NCI-H1092 treated with DMSO at 0.1 percent for 48 hours (cell line): ENCODE results near the gene POLE.
"Not testable (repeated sequence)": the region's sequence is repeated elsewhere in the genome, so short reads cannot be mapped to it uniquely, and the experiment has no call there.

ENCODE experiments used
- DNase-seq: peaks from one replicate; lab custom pipeline; 2025; lab: John Stamatoyannopoulos, UW

Gene POLE

GRCh38 chr12:132718644-132719043, 31.5 kb upstream of the POLE start:
- DNase-seq: no peak

- no peak for DNase-seq
Observed at GRCh38 chr12:132717531-132718387, 30.6 kb upstream of the POLE start.

- no peak for DNase-seq
Observed at GRCh38 chr12:132717011-132717410, 29.9 kb upstream of the POLE start.

- no peak for DNase-seq
Observed at GRCh38 chr12:132716356-132716755, 29.2 kb upstream of the POLE start.

- no peak for DNase-seq
Observed at GRCh38 chr12:132715874-132716273, 28.7 kb upstream of the POLE start.

GRCh38 chr12:132713123-132713522, 26.0 kb upstream of the POLE start:
- DNase-seq: no peak

- no peak for DNase-seq
Observed at GRCh38 chr12:132711080-132711843, 24.1 kb upstream of the POLE start.

GRCh38 chr12:132710405-132711079, 23.4 kb upstream of the POLE start, which contains the start of gene PGAM5:
TSS of gene PGAM5 (plus strand) at chr12:132710842. CDS start at chr12:132710877, 35 bp downstream.
- peak; percentile 83 for DNase-seq

GRCh38 chr12:132710043-132710404, 22.9 kb upstream of the POLE start:
- DNase-seq: peak; percentile 22

- DNase-seq: no peak
Observed at GRCh38 chr12:132708150-132708549, 21.0 kb upstream of the POLE start.

- no peak for DNase-seq
Observed at GRCh38 chr12:132707241-132707640, 20.1 kb upstream of the POLE start.

- no peak for DNase-seq
Observed at GRCh38 chr12:132703641-132704040, 16.5 kb upstream of the POLE start.

- DNase-seq: no peak
Observed at GRCh38 chr12:132702640-132703039, 15.5 kb upstream of the POLE start.

- DNase-seq: no peak
Observed at GRCh38 chr12:132700212-132700822, 13.2 kb upstream of the POLE start.

- no peak for DNase-seq
Observed at GRCh38 chr12:132698341-132698740, 11.2 kb upstream of the POLE start.

- no peak for DNase-seq
Observed at GRCh38 chr12:132695431-132695830, 8.3 kb upstream of the POLE start.

GRCh38 chr12:132694888-132695287, 7.7 kb upstream of the POLE start:
- DNase-seq: not testable (repeated sequence)

- DNase-seq: not testable (repeated sequence)
Observed at GRCh38 chr12:132692030-132692429, 4.9 kb upstream of the POLE start.

- DNase-seq: no peak
Observed at GRCh38 chr12:132690112-132690511, 3.0 kb upstream of the POLE start.

GRCh38 chr12:132689227-132689626, 2.1 kb upstream of the POLE start:
- DNase-seq: no peak

- no peak for DNase-seq
Observed at GRCh38 chr12:132686825-132687210, 324 bp downstream of the POLE start.

- DNase-seq: no peak
Observed at GRCh38 chr12:132685400-132685799, 1.7 kb downstream of the POLE start.
